Mesendoderm (in vitro differentiated cells): ENCODE data around the gene IL22RA2.

ENCODE experiments used
- DNase-seq: peaks from one replicate; pipeline ENCODE4 v3.0.0; 2013
- H2AK5ac ChIP-seq: 2 replicates; pipeline ENCODE4 v1.6.1; 2013; ENCODE audit warnings: low read length, inconsistent platforms
- H2BK120ac ChIP-seq: 2 replicates; pipeline ENCODE4 v1.6.1; 2013; ENCODE audit warnings: low read depth, mild to moderate bottlenecking, low read length, moderate library complexity, mixed read lengths
- H2BK15ac ChIP-seq: replicated peaks from 2 replicates; pipeline ENCODE4 v1.6.1; 2013; ENCODE audit warnings: low read depth, mild to moderate bottlenecking, moderate library complexity
- H2BK5ac ChIP-seq: 2 replicates; pipeline ENCODE4 v1.6.1; 2013; ENCODE audit warnings: low read length, inconsistent platforms
- H3K18ac ChIP-seq: 2 replicates; pipeline ENCODE4 v1.6.1; 2013; ENCODE audit warnings: mild to moderate bottlenecking, low read length, mixed read lengths
- H3K23ac ChIP-seq: one replicate; pipeline ENCODE4 v1.6.1; 2013; ENCODE audit warnings: low read length
- H3K27ac ChIP-seq: 2 replicates; pipeline ENCODE4 v1.5.1; 2013; ENCODE audit warnings: low read depth, mild to moderate bottlenecking, inconsistent platforms, low read length, moderate library complexity
- H3K27me3 ChIP-seq: 2 replicates; pipeline ENCODE4 v1.6.1; 2013; ENCODE audit warnings: low read length, control low read depth, mild to moderate bottlenecking, inconsistent platforms; ENCODE audit not compliant: insufficient read depth, poor library complexity
- H3K36me3 ChIP-seq: 2 replicates; pipeline ENCODE4 v1.6.1; 2013; ENCODE audit warnings: low read length, inconsistent platforms; ENCODE audit not compliant: control insufficient read depth, insufficient read depth
- H3K4ac ChIP-seq: one replicate; pipeline ENCODE4 v1.6.1; 2013; ENCODE audit warnings: low read depth, mild to moderate bottlenecking, low read length, moderate library complexity
- H3K4me1 ChIP-seq: 2 replicates; pipeline ENCODE4 v1.6.1; 2013; ENCODE audit warnings: low read depth, low read length, inconsistent platforms; ENCODE audit not compliant: control insufficient read depth
- H3K4me2 ChIP-seq: 2 replicates; pipeline ENCODE4 v1.6.1; 2013; ENCODE audit warnings: low read length
- H3K4me3 ChIP-seq: 2 replicates; pipeline ENCODE4 v1.5.1; 2013; ENCODE audit warnings: mild to moderate bottlenecking, low read length
- H3K56ac ChIP-seq: one replicate; pipeline ENCODE4 v1.6.1; 2013; ENCODE audit warnings: low read length
- H3K79me1 ChIP-seq: 2 replicates; pipeline ENCODE4 v1.6.1; 2013; ENCODE audit warnings: low read length, inconsistent platforms
- H3K79me2 ChIP-seq: 2 replicates; pipeline ENCODE4 v1.6.1; 2013; ENCODE audit warnings: mild to moderate bottlenecking, low read length; ENCODE audit not compliant: control insufficient read depth, insufficient read depth
- H3K9ac ChIP-seq: 2 replicates; pipeline ENCODE4 v1.6.1; 2013; ENCODE audit warnings: low read length, inconsistent platforms
- H4K5ac ChIP-seq: one replicate; pipeline ENCODE4 v1.6.1; 2013; ENCODE audit warnings: low read length
- H4K8ac ChIP-seq: one replicate; pipeline ENCODE4 v1.6.1; 2013; ENCODE audit warnings: low read depth, mild to moderate bottlenecking, control low read depth, low read length, moderate library complexity
- WGBS: extraction: QIAGEN DNeasy Blood & Tissue Kit; methylation state at CpG from one replicate; pipeline ENCODE4 v1.1.7; 2013; ENCODE audit warnings: low lambda C conversion rate, missing lambda C conversion rate; ENCODE audit not compliant: insufficient coverage; ENCODE audit errors: extremely low coverage; 5-methylcytosine and 5-hydroxymethylcytosine counted together

Gene IL22RA2

GRCh38 chr6:137117581-137117980, 55.9 kb downstream of the IL22RA2 start:
- H2AK5ac ChIP-seq: no peak overlapping the region
- H2BK15ac ChIP-seq: no peak overlapping the region
- no peak overlapping the region for H3K4ac ChIP-seq
- H3K23ac ChIP-seq: no peak overlapping the region
- H3K36me3 ChIP-seq: no peaks in the 10 kb centered on the region
- WGBS: no CpG with 5 or more reads among the region's 2 CpGs
- H3K79me2 ChIP-seq: no peaks in the 10 kb centered on the region
- no peaks in the 10 kb centered on the region for H3K4me1 ChIP-seq
- DNase-seq: no peak
- no peak overlapping the region for H2BK120ac ChIP-seq
- H3K79me1 ChIP-seq: no peaks in the 10 kb centered on the region
- no peak overlapping the region for H2BK5ac ChIP-seq
- H3K4me2 ChIP-seq: no peak overlapping the region
- no peak overlapping the region for H3K4me3 ChIP-seq
- H3K27ac ChIP-seq: no peak overlapping the region
- no peak overlapping the region for H4K8ac ChIP-seq
- no peak overlapping the region for H3K56ac ChIP-seq
- H3K18ac ChIP-seq: no peak overlapping the region
- H3K27me3 ChIP-seq: no peaks in the 10 kb centered on the region
- no peak overlapping the region for H4K5ac ChIP-seq
- no peak overlapping the region for H3K9ac ChIP-seq

DNA sequence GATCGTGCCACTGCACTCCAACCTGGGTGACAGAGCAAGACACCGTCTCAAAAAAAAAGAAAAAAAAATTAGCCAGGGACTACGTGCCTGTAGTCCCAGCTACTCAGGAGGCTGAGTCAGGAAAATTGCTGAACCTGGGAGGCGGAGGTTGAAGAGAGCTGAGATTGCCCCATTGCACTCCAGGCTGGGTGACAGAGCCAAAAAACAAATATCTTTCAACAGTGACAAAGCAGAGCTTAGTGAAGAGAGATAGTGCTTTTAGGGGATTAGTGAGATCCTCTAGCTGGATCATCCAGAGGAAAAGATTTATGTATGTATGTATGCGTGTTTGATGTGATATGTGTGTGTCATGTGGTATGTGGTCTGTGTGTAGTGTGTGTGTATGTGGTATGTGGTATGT, 56.6 kb downstream of the IL22RA2 start:
- Histone ChIP-seq H3K36me3 (no peaks in the 10 kb centered on the region), H3K79me1 (no peaks in the 10 kb centered on the region), H3K18ac (no peak overlapping the region), H3K56ac (no peak overlapping the region), H3K4me1 (no peaks in the 10 kb centered on the region), H2BK15ac (no peak overlapping the region), H2BK120ac (no peak overlapping the region), H3K4me3 (no peak overlapping the region), H3K9ac (no peak overlapping the region), H2BK5ac (no peak overlapping the region), H2AK5ac (no peak overlapping the region), H3K4me2 (no peak overlapping the region), H4K5ac (no peak overlapping the region), H3K27me3 (no peaks in the 10 kb centered on the region), H3K23ac (no peak overlapping the region), H3K27ac (no peak overlapping the region), H3K4ac (no peak overlapping the region), H3K79me2 (no peaks in the 10 kb centered on the region), H4K8ac (no peak overlapping the region)
- WGBS: 100% methylated on average over 1 of the region's 5 CpGs
- no peak for DNase-seq

DNA sequence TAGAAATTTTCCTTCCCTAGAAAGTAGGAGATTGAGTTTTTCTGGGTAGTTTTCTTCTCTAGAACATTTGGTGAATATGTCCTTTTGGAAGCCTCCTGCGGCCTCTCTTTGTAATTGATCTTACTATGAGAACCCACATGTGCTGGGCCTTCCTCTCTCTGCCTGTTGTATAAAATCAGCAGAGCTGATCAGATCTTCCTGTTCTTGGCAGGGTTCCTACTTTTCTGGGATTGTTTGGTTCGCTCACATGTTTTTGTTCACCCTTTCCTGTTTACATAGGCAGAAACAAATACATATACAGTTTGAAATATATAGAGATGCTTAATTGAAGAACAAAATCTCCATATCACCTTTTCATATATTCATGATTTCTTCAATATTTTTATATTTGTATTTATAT, 57.8 kb downstream of the IL22RA2 start:
- H4K5ac ChIP-seq: no peak overlapping the region
- no peak overlapping the region for H2AK5ac ChIP-seq
- H3K4me3 ChIP-seq: no peak overlapping the region
- no peak overlapping the region for H3K56ac ChIP-seq
- no peak overlapping the region for H4K8ac ChIP-seq
- DNase-seq: no peak
- H3K27ac ChIP-seq: no peak overlapping the region
- H3K23ac ChIP-seq: no peak overlapping the region
- no peak overlapping the region for H2BK5ac ChIP-seq
- no peaks in the 10 kb centered on the region for H3K79me1 ChIP-seq
- no peaks in the 10 kb centered on the region for H3K79me2 ChIP-seq
- no peak overlapping the region for H3K18ac ChIP-seq
- no CpG with 5 or more reads among the region's 2 CpGs for WGBS
- H3K4ac ChIP-seq: no peak overlapping the region
- no peaks in the 10 kb centered on the region for H3K27me3 ChIP-seq
- H3K4me2 ChIP-seq: no peak overlapping the region
- H2BK120ac ChIP-seq: no peak overlapping the region
- H3K9ac ChIP-seq: no peak overlapping the region
- H3K36me3 ChIP-seq: no peaks in the 10 kb centered on the region
- no peaks in the 10 kb centered on the region for H3K4me1 ChIP-seq
- H2BK15ac ChIP-seq: no peak overlapping the region

DNA sequence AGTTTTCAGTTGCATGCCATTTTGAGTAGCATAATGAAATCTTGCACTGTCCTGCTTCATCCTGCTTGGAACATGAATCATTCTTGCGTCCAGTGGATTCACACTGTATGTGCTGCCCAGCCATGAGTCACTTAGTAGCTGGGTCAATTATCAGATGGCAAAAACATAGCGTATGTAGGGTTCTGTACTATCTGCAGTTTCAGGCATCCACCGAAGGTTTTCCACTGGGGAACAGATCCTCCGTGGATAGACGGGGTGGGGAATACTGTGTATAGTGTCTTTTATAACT, 61.4 kb downstream of the IL22RA2 start:
- Histone ChIP-seq H3K36me3 (no peaks in the 10 kb centered on the region), H2BK5ac (no peak overlapping the region)

DNA sequence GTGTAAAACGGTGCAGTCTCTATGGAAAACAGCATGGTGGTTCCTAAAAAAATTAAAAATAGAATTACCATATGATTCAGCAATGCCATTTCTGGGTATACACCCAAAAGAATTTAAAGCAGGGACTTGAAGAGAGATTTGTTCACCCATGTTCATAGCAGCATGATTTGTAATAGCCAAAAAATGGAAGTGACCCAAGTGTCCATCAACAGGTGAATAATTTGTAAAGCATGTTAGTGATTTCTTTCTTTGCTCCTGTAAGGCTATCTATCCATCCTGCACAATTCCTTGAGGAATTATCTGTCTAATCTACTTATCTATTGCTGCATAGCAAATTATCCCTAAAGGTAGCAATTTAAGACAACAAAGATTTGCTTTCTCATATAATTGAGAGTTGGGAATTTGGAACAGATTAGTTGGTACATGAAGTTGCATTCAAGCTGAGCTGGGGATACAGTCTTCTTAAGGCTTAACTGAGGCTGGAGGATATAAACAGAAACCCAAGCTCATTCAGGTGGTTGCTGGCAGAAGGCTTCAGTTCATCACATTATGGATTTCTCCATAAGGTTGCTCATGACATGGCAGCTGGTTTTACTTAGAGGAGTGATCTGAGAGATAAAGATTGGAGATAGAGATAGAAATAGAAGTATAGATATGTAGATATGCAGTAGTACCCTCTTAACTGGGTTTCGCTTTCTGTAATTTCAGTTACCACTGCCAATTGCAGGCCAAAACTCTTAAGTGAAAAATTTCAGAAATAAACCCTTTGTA, 62.0 kb downstream of the IL22RA2 start:
- Histone ChIP-seq H3K79me2 (no peaks in the 10 kb centered on the region), H3K27ac (no peak overlapping the region), H3K36me3 (no peaks in the 10 kb centered on the region), H3K4me3 (no peak overlapping the region), H3K4ac (no peak overlapping the region), H3K4me1 (no peaks in the 10 kb centered on the region), H2BK5ac (no peak overlapping the region), H3K79me1 (no peaks in the 10 kb centered on the region), H2BK15ac (no peak overlapping the region), H2BK120ac (no peak overlapping the region), H3K27me3 (no peaks in the 10 kb centered on the region), H3K18ac (no peak overlapping the region), H3K23ac (no peak overlapping the region), H3K56ac (no peak overlapping the region), H4K5ac (no peak overlapping the region), H4K8ac (no peak overlapping the region), H3K9ac (no peak overlapping the region), H3K4me2 (no peak overlapping the region), H2AK5ac (no peak overlapping the region)
- no CpG with 5 or more reads among the region's 2 CpGs for WGBS
- no peak for DNase-seq

More for the DNA sequence above, 61.4 kb downstream of the IL22RA2 start:
- no peak overlapping the region for H2BK15ac ChIP-seq
- no peak overlapping the region for H2BK120ac ChIP-seq
- no peak overlapping the region for H3K18ac ChIP-seq
- H4K8ac ChIP-seq: no peak overlapping the region
- H3K4me3 ChIP-seq: no peak overlapping the region
- H3K56ac ChIP-seq: no peak overlapping the region
- no peaks in the 10 kb centered on the region for H3K27me3 ChIP-seq
- no peak overlapping the region for H3K4me2 ChIP-seq
- no peaks in the 10 kb centered on the region for H3K79me2 ChIP-seq
- no peaks in the 10 kb centered on the region for H3K4me1 ChIP-seq
- no peak for DNase-seq
- no peak overlapping the region for H4K5ac ChIP-seq
- H3K23ac ChIP-seq: no peak overlapping the region
- H3K79me1 ChIP-seq: no peaks in the 10 kb centered on the region
- H3K9ac ChIP-seq: no peak overlapping the region
- H3K27ac ChIP-seq: no peak overlapping the region
- no peak overlapping the region for H3K4ac ChIP-seq
- H2AK5ac ChIP-seq: no peak overlapping the region
- WGBS: no CpG with 5 or more reads among the region's 5 CpGs

DNA sequence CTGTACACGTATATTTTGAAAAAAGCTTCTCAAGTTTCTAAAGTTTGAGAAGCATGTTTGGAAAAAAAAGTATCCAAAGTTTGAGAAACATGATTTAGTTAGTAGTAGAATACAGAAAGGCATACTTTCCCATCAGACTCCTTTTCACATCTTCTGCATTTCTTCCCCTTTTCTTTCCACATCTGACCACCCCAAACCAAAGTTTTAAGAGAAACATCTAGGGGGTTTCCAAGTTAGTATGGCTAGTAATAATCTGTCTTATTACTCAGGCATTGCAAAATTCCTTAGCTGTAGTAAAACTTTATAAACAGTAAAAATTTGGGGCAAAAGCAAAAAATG, 65.7 kb downstream of the IL22RA2 start:
- Histone ChIP-seq H2BK15ac (no peak overlapping the region), H3K18ac (no peak overlapping the region), H3K23ac (no peak overlapping the region), H2AK5ac (no peak overlapping the region), H3K56ac (no peak overlapping the region), H2BK120ac (no peak overlapping the region), H3K4me1 (no peaks in the 10 kb centered on the region), H3K27me3 (no peaks in the 10 kb centered on the region), H4K8ac (no peak overlapping the region), H4K5ac (no peak overlapping the region), H3K36me3 (no peaks in the 10 kb centered on the region), H2BK5ac (no peak overlapping the region), H3K4ac (no peak overlapping the region), H3K4me3 (no peak overlapping the region), H3K9ac (no peak overlapping the region), H3K79me1 (no peaks in the 10 kb centered on the region), H3K27ac (no peak overlapping the region), H3K4me2 (no peak overlapping the region), H3K79me2 (no peaks in the 10 kb centered on the region)
- WGBS: no CpG with 5 or more reads among the region's 1 CpG
- no peak for DNase-seq
